Measurements from ENCODE around the gene AOAH. TPM values are rescaled to one million over a fixed set of nuclear protein-coding genes. Genes with fewer than 3 reads are reported as not detected.

The AOAH gene, protein sequence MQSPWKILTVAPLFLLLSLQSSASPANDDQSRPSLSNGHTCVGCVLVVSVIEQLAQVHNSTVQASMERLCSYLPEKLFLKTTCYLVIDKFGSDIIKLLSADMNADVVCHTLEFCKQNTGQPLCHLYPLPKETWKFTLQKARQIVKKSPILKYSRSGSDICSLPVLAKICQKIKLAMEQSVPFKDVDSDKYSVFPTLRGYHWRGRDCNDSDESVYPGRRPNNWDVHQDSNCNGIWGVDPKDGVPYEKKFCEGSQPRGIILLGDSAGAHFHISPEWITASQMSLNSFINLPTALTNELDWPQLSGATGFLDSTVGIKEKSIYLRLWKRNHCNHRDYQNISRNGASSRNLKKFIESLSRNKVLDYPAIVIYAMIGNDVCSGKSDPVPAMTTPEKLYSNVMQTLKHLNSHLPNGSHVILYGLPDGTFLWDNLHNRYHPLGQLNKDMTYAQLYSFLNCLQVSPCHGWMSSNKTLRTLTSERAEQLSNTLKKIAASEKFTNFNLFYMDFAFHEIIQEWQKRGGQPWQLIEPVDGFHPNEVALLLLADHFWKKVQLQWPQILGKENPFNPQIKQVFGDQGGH
- total RNA-seq (2014; rRNA removed; shearing (Covaris generic)): not detected in 2 replicates

GRCh38 chr7:36723951-36724664 lies at the start of gene AOAH:
Gene AOAH (minus strand): TSS chr7:36724494. CDS start chr7:36724148, 346 bp downstream.
- no peak for DNase-seq (ENCODE audit: low spot score)

DNA sequence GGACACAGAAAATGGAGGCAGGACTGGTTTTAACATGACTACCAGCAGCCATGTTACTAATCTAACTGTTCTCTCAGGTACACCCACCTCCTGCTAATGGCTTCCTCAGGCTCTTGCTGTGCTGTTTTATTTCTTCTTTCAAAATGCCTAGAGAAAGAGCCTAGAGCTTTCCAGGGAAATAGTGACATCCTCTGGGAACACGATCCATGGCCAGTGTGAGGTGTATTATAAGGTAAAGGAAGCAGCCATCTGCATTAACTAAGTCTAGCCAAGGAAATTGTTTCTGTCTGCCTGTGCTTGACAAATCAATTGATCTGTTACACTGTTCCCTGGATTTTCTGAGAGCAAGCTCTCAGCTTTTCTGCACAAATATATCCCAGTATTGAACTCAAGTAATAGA lies 42.2 kb upstream of the AOAH start:
- no peak for DNase-seq (ENCODE audit: low spot score)

GRCh38 chr7:36765605-36766004 lies 41.3 kb upstream of the AOAH start:
- DNase-seq (ENCODE audit: low spot score): peak; percentile 37

- DNase-seq (ENCODE audit: low spot score): no peak
These were observed 40.6 kb upstream of the AOAH start for GRCh38 chr7:36764929-36765328.

- no peak for DNase-seq (ENCODE audit: low spot score)
These were observed 39.0 kb upstream of the AOAH start for GRCh38 chr7:36763132-36763816.

- DNase-seq (ENCODE audit: low spot score): no peak
These were observed 38.1 kb upstream of the AOAH start for GRCh38 chr7:36762394-36762793.

DNA sequence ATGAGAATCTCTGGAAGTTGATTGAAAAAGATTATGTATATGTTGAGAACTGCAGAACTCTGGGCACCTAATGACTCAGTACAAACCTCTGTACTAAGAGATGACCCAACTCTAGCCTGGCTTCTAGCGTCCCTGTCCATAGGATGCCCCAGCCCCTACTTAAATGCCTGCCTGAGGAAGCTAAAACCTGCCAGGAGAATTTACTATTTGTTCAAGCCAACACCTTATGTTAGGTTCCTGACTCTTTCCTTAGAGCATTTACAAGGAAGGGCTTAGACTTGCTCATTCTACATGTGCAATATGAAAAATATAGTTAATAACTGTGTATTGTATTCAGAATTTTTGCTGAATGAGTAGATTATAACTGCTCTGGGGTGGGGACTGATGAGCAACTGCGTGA lies 37.5 kb upstream of the AOAH start:
- DNase-seq (ENCODE audit: low spot score): no peak

- peak; percentile 69 for DNase-seq (ENCODE audit: low spot score)
These were observed 36.8 kb upstream of the AOAH start for GRCh38 chr7:36760856-36761762.

DNA sequence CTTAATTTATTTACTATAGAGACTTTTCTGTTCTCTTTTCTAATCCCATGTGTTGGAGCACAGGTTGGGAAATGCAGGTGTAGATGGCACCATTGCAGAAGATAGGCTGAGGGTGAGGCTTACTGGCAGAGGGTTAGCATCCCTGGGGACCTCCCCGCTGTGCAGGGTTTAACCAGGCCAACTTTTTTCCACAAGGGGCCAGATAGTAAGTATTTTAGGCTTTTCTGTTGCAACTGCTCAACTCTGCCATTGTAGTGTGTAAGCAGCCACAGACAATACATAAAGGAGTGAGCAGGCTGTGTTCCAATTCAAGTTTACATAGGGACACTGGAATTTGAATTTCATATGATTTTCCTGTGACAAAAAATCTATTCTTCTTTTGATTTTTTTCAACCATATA lies 34.6 kb upstream of the AOAH start:
- DNase-seq (ENCODE audit: low spot score): no peak

DNA sequence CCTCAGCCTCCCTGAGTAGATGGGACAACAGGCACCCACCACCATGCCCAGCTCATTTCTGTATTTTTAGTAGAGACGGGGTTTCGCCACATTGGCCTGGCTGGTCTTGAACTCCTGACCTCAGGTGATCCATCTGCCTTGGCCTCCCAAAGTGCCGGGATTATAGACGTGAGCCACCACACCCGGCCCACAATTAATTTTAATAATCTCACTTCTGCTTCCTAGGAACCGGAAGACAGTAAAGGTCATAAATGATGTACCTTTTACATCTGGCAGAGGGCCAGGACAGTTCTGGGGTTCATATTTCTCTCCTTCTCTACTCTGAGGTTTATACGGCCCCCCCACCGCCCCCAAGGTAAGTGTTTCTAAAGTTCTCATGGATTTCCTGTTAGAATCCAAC lies 31.2 kb upstream of the AOAH start:
- no peak for DNase-seq (ENCODE audit: low spot score)

- no peak for DNase-seq (ENCODE audit: low spot score)
These were observed 27.9 kb upstream of the AOAH start for GRCh38 chr7:36752026-36752711.

DNA sequence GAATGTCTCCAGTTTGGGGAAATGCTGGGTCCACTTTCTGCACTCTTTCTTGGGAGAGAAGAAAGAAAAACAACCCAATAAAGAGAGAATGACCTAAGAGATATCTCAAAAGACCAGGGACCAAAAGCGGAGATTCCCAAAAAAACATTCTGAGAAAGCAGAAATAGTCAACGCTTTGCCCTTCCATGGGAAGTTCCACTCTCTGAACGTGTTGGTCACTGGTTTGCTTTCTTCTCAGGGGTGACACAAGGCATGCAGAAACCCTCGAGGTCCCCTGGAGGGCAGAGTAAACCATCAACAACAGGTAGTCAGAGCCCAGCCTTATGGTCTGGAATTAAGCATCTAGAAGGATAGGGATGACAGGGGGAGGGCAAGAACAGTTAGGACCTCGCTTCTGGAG lies 26.2 kb upstream of the AOAH start:
- DNase-seq (ENCODE audit: low spot score): no peak

DNA sequence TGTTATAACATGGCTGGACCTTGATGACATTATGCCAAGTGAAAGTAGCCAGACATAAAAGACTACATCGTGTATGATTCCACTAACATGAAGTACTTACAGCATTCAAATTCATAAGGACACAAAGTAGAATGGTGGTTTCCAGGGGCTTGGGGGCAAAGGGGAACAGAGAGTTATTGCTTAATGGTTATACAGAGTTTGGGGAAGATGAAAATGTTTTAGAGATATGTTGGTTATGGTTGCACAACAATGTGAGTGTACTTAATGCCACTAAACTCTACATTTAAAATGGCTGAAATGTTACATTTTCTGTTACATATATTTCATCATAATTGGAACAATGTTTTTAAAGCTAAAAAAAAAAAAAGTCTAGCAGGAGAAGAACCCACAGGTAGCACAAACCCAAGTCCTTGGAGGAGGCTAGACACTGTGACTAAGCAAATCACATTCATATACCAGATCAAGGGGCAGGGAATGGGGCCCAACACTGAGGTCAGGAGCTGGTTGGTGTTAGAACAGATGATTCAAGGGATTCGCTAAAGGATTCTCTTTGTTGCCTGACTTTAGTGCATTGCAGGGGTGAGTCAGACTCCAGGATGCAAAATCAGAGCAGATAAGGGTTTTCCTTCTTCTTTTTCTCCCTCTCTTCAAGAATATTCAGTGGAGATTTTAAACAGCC lies 25.1 kb upstream of the AOAH start:
- DNase-seq (ENCODE audit: low spot score): no peak

DNA sequence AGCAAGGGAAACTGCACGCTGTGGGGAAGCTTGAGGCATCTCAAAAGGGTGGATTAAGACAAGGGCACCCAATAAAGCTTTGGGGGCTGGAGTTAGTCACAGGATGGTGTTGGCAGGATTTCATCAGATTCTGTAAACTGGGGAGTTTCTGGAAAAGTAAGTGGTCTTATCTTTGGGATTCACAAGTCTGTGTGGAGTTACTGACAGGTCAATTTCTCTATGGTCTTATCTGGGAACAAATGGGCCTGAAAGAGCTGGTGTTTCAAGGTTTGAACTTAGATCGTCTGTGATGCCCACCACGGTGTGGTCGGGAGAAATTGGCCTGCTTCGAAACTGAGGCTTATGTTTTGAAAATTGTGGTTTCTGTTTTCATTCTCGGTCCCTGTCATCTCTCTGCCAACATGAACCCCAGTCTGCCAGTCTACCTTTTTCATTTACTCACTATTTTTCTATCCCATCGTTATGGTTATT lies 23.8 kb upstream of the AOAH start:
- no peak for DNase-seq (ENCODE audit: low spot score)

- DNase-seq (ENCODE audit: low spot score): no peak
These were observed 23.2 kb upstream of the AOAH start for GRCh38 chr7:36747280-36748016.

DNA sequence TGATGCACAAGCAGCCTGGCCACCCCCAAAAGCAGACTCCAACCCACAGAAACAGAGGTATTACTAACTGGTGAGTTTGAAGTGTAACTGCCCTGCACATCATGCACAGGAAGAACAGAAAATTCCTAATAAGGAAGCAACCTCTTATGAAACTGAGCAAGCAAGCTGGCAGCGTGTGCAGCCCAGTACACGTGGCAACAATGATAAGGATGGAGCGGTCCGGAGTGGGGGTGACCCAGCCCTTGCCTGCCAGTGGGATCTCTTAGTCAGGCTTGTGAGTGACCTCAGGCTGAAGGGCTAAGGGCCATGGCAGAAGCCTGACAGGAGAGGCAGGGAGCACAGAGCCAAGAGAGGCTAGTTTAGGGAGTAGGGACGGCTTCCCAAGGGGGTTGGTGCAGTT lies 22.1 kb upstream of the AOAH start:
- no peak for DNase-seq (ENCODE audit: low spot score)

GRCh38 chr7:36742911-36743775 lies 18.8 kb upstream of the AOAH start:
- no peak for DNase-seq (ENCODE audit: low spot score)

DNA sequence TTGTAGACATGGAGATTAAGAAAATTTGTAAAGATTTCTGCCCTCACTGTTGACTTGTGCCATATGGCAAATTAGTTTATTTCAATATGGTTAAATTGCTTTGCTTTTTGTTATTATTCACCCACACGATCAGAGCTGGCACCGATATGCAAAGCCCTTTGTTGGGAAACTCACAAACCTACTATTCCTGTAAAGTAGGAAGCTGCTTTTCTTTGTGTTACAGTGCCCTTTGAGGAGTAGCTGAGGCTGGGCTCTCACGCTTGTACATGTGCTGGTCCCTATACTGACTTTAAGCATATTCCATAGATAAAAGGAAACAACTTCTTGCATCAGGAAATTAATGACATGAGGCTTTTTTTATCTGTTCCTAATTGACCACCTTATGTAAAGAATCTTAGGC lies 17.6 kb upstream of the AOAH start:
- no peak for DNase-seq (ENCODE audit: low spot score)

All from HT-29 (cell line).